ENCODE measurements around the gene CLIC1.

DNA sequence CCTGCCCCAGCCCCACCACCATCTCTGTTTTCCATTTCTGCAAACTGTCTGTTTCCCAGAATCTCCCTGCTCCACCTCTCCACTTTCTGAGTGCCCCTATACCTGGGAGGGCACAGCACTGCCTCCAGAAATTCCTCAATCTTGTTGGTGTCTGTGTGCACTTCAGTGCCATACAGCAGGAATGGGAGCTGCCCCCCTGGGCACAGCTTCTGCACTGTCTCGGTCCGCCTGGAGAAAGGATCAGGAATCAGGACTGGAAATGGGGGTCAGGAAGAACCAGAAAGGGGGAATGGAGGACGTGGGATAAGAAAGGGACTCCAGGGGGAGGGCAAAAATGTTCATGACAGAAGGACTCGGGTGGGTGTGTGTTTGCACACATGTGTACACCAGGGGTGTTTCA lies 2.6 kb downstream of the CLIC1 start:
- TF ChIP-seq, protein P1, sequence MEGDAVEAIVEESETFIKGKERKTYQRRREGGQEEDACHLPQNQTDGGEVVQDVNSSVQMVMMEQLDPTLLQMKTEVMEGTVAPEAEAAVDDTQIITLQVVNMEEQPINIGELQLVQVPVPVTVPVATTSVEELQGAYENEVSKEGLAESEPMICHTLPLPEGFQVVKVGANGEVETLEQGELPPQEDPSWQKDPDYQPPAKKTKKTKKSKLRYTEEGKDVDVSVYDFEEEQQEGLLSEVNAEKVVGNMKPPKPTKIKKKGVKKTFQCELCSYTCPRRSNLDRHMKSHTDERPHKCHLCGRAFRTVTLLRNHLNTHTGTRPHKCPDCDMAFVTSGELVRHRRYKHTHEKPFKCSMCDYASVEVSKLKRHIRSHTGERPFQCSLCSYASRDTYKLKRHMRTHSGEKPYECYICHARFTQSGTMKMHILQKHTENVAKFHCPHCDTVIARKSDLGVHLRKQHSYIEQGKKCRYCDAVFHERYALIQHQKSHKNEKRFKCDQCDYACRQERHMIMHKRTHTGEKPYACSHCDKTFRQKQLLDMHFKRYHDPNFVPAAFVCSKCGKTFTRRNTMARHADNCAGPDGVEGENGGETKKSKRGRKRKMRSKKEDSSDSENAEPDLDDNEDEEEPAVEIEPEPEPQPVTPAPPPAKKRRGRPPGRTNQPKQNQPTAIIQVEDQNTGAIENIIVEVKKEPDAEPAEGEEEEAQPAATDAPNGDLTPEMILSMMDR (IDR thresholded peaks at IDR 0.05) = no peak
- no peak for TF ChIP-seq EP300 (IDR thresholded peaks at IDR 0.05)
- no peak for TF ChIP-seq POLR2AphosphoS5 (IDR thresholded peaks at IDR 0.05)
- TF ChIP-seq POLR2A (IDR thresholded peaks at IDR 0.05) = no peak
